HG03558 (cell line): ENCODE results near the gene PPFIBP1.

Experiments
- ATAC-seq: cut with Tn5 transposase; IDR thresholded peaks from one replicate; pipeline ENCODE4 v1.9.1; 2021; ENCODE audit warnings: moderate number of reproducible peaks; ENCODE audit not compliant: unreplicated experiment; ENCODE audit errors: extremely low read depth

The PPFIBP1 gene

GRCh38 chr12:27511031-27511722 is 12.8 kb upstream of the PPFIBP1 start:
- no peak for ATAC-seq

- no peak for ATAC-seq
Observed at GRCh38 chr12:27511723-27512045, 12.3 kb upstream of the PPFIBP1 start.

- no peak for ATAC-seq
Observed at GRCh38 chr12:27513155-27513824, 10.7 kb upstream of the PPFIBP1 start.

GRCh38 chr12:27515671-27516070 is 8.3 kb upstream of the PPFIBP1 start:
- ATAC-seq = no peak

- no peak for ATAC-seq
Observed at GRCh38 chr12:27516625-27517024, 7.4 kb upstream of the PPFIBP1 start.

- ATAC-seq = no peak
Observed at GRCh38 chr12:27517546-27517945, 6.5 kb upstream of the PPFIBP1 start.

GRCh38 chr12:27517961-27518665 is 5.9 kb upstream of the PPFIBP1 start:
- no peak for ATAC-seq

GRCh38 chr12:27521066-27521465 is 2.9 kb upstream of the PPFIBP1 start:
- no peak for ATAC-seq

- no peak for ATAC-seq
Observed at GRCh38 chr12:27521981-27522380, 2.0 kb upstream of the PPFIBP1 start.

- no peak for ATAC-seq
Observed at GRCh38 chr12:27523305-27523641, 733 bp upstream of the PPFIBP1 start.

GRCh38 chr12:27524494-27524835 is 459 bp downstream of the PPFIBP1 start:
- ATAC-seq = no peak

GRCh38 chr12:27524839-27525753 is 1.1 kb downstream of the PPFIBP1 start:
- ATAC-seq = no peak

GRCh38 chr12:27527512-27527911 is 3.5 kb downstream of the PPFIBP1 start:
- ATAC-seq = no peak

- ATAC-seq = no peak
Observed at GRCh38 chr12:27528788-27529187, 4.8 kb downstream of the PPFIBP1 start.

- ATAC-seq = no peak
Observed at GRCh38 chr12:27530157-27530922, 6.3 kb downstream of the PPFIBP1 start.

GRCh38 chr12:27531896-27532295 is 7.9 kb downstream of the PPFIBP1 start:
- no peak for ATAC-seq

GRCh38 chr12:27534060-27534764 is 10.2 kb downstream of the PPFIBP1 start:
- no peak for ATAC-seq

GRCh38 chr12:27534765-27535161 is 10.8 kb downstream of the PPFIBP1 start:
- ATAC-seq = no peak

GRCh38 chr12:27535318-27535717 is 11.3 kb downstream of the PPFIBP1 start:
- no peak for ATAC-seq
